Breast epithelium (tissue), 4 donors: Measurements from ENCODE around the gene ABCC4. TPM values are rescaled to one million over a fixed set of nuclear protein-coding genes. Genes with fewer than 3 reads are reported as not detected.

Experiments used
- DNase-seq, 2 donors: peaks; one replicate each; pipeline ENCODE4 v3.0.0-alpha.2; 2019; ENCODE audit warnings: low spot score in 2 of 2
- H3K27ac ChIP-seq, 2 donors: fragments of 200-600 bp; sonication (generic) in 1 of 2; one replicate each; pipeline ENCODE4 v1.5.1; 2016 to 2019; ENCODE audit warnings: mild to moderate bottlenecking in 1 of 2
- H3K27me3 ChIP-seq, 2 donors: fragments of 200-600 bp; sonication (generic) in 1 of 2; one replicate each; pipeline versions ENCODE4 v1.5.1 to v1.6.0; 2017 to 2019; ENCODE audit warnings: control low read depth in 1 of 2, mild to moderate bottlenecking in 1 of 2
- H3K36me3 ChIP-seq: fragments of 200-600 bp; one replicate; pipeline ENCODE4 v1.5.1; 2019
- H3K4me1 ChIP-seq, 2 donors: fragments of 200-600 bp; sonication (generic); one replicate each; pipeline ENCODE4 v1.5.1; 2016 to 2019; ENCODE audit warnings: control low read depth in 1 of 2
- H3K4me3 ChIP-seq, 3 donors: fragments of 200-600 bp; sonication (generic); 1 replicate in 2 of 3; 2 replicates in 1 of 3; pipeline ENCODE4 v1.5.1; 2016 to 2019; ENCODE audit warnings: mild to moderate bottlenecking in 3 of 3, moderate library complexity in 2 of 3
- H3K9me3 ChIP-seq, 2 donors: fragments of 200-600 bp; sonication (generic) in 1 of 2; one replicate each; pipeline ENCODE4 v1.5.1; 2016 to 2019; ENCODE audit warnings: control low read depth in 1 of 2
- CTCF ChIP-seq, 3 donors: fragments of 450-650 bp; IDR thresholded peaks; one replicate each; pipeline ENCODE4 v1.5.1; 2016 to 2017; ENCODE audit warnings: antibody characterized with exemption in 3 of 3, mild to moderate bottlenecking in 3 of 3, moderate library complexity in 3 of 3
- POLR2A ChIP-seq: fragments of 450-650 bp; IDR thresholded peaks from one replicate; pipeline ENCODE4 v1.6.1; 2016; ENCODE audit warnings: antibody characterized with exemption, mild to moderate bottlenecking, moderate library complexity
- POLR2AphosphoS5 ChIP-seq, 3 donors: sonication (generic); formaldehyde crosslinking; IDR thresholded peaks; one replicate each; pipeline ENCODE4 v1.6.1; 2017; ENCODE audit warnings: antibody characterized with exemption in 3 of 3
- intact Hi-C: fragments of 100-400 bp; cut with DNase I; formaldehyde crosslinking; loops from one replicate; pipeline ENCODE4 v1.15.1; 2023; ENCODE audit warnings: low total_unique reads
- total RNA-seq, 3 donors: library from RNA; depleted of rRNA; stranded (reverse); fragments of >200 nt; gene quantifications; one replicate each; pipeline ENCODE4 v1.1.0, GENCODE V29; 2016

Gene ABCC4
- total RNA-seq, 3 donors from 2014 or later = 4.1 to 6.2 (median 4.5) TPM

- Histone ChIP-seq H3K4me1 (no peaks in the 10 kb centered on the region), H3K27me3 (no peaks in the 10 kb centered on the region), H3K27ac (no peak overlapping the region), H3K9me3 (peaks cover 0 to 6% of the 10 kb centered on the region in 2 donors), H3K36me3 (no peaks in the 10 kb centered on the region), H3K4me3 (no peak overlapping the region)
- no peak for TF ChIP-seq POLR2AphosphoS5 (IDR thresholded peaks at IDR 0.05)
- no peak for TF ChIP-seq POLR2A
- no peak for TF ChIP-seq CTCF (IDR thresholded peaks at IDR 0.05)
- intact Hi-C loops = no loop called here
- no peak for DNase-seq
Observed at GRCh38 chr13:95023405-95023804, 277.8 kb downstream of the ABCC4 start.

- intact Hi-C loops = no loop called here
- H3K4me1 ChIP-seq = no peaks in the 10 kb centered on the region
- H3K27ac ChIP-seq = no peak overlapping the region
- H3K9me3 ChIP-seq = no peaks in the 10 kb centered on the region
- no peaks in the 10 kb centered on the region for H3K27me3 ChIP-seq
- H3K36me3 ChIP-seq = no peaks in the 10 kb centered on the region
- no peak for DNase-seq
- H3K4me3 ChIP-seq = no peak overlapping the region
- no peak for TF ChIP-seq POLR2A
- TF ChIP-seq CTCF (IDR thresholded peaks at IDR 0.05) = no peak
- no peak for TF ChIP-seq POLR2AphosphoS5 (IDR thresholded peaks at IDR 0.05)
Observed at GRCh38 chr13:95020298-95020987, 280.8 kb downstream of the ABCC4 start.

- Histone ChIP-seq H3K27me3 (no peaks in the 10 kb centered on the region), H3K4me1 (no peaks in the 10 kb centered on the region), H3K36me3 (no peaks in the 10 kb centered on the region), H3K9me3 (no peaks in the 10 kb centered on the region), H3K27ac (no peak overlapping the region), H3K4me3 (no peak overlapping the region)
- TF ChIP-seq POLR2A (no peak), CTCF (IDR thresholded peaks at IDR 0.05) (no peak), POLR2AphosphoS5 (IDR thresholded peaks at IDR 0.05) (no peak)
- intact Hi-C loops = no loop called here
- no peak for DNase-seq
Observed at GRCh38 chr13:95019886-95020285, 281.4 kb downstream of the ABCC4 start.

- no peak for TF ChIP-seq POLR2A
- no peaks in the 10 kb centered on the region for H3K4me1 ChIP-seq
- no peaks in the 10 kb centered on the region for H3K36me3 ChIP-seq
- no peak overlapping the region for H3K4me3 ChIP-seq
- DNase-seq = no peak
- no peak overlapping the region for H3K27ac ChIP-seq
- H3K9me3 ChIP-seq = no peaks in the 10 kb centered on the region
- intact Hi-C loops = no loop called here
- H3K27me3 ChIP-seq = peaks cover 0 to 10% of the 10 kb centered on the region in 2 donors
Observed at GRCh38 chr13:95007322-95007721, 293.9 kb downstream of the ABCC4 start.

- intact Hi-C loops = no loop called here
Observed at GRCh38 chr13:95005300-95005699, 296.0 kb downstream of the ABCC4 start.

More at GRCh38 chr13:95005300-95005699, 296.0 kb downstream of the ABCC4 start:
- H3K27ac ChIP-seq = no peak overlapping the region
- no peaks in the 10 kb centered on the region for H3K9me3 ChIP-seq
- no peak for DNase-seq
- H3K4me3 ChIP-seq = no peak overlapping the region
- no peaks in the 10 kb centered on the region for H3K36me3 ChIP-seq
- no peaks in the 10 kb centered on the region for H3K4me1 ChIP-seq
- TF ChIP-seq POLR2A (no peak), CTCF (IDR thresholded peaks at IDR 0.05) (no peak)
- peaks cover 0 to 20% of the 10 kb centered on the region in 2 donors for H3K27me3 ChIP-seq
